MG63 (cell line): ENCODE results near the gene SETD6. TPM values are rescaled to one million over a fixed set of nuclear protein-coding genes. Genes with fewer than 3 reads are reported as not detected.

Experiments used
- DNase-seq: peaks from one replicate; pipeline ENCODE4 v3.0.0-alpha.2; 2020
- H3K27me3 ChIP-seq: fragments of 250-450 bp; sonication (Bioruptor Pico); 2 replicates; pipeline ENCODE4 v1.5.1; 2020; ENCODE audit warnings: mild to moderate bottlenecking, moderate library complexity
- H3K36me3 ChIP-seq: fragments of 250-450 bp; sonication (Bioruptor Pico); 2 replicates; pipeline ENCODE4 v1.5.1; 2020; ENCODE audit warnings: mild to moderate bottlenecking, moderate library complexity
- H3K4me3 ChIP-seq: fragments of 250-450 bp; sonication (Bioruptor Pico); 2 replicates; pipeline ENCODE4 v1.5.1; 2020; ENCODE audit warnings: mild to moderate bottlenecking, moderate library complexity
- H3K9me3 ChIP-seq: fragments of 250-450 bp; sonication (Bioruptor Pico); 2 replicates; pipeline ENCODE4 v1.5.1; 2020; ENCODE audit warnings: mild to moderate bottlenecking, moderate library complexity
- total RNA-seq: library from RNA; depleted of rRNA; stranded (reverse); fragments of >200 nt; shearing (Covaris generic); gene quantifications from 2 replicates; pipeline ENCODE4 v1.2.3, GENCODE V29; 2014; ENCODE audit warnings: low replicate concordance

Gene SETD6
- total RNA-seq, 1 experiment from 2014 or later, result 37.2 TPM

DNA sequence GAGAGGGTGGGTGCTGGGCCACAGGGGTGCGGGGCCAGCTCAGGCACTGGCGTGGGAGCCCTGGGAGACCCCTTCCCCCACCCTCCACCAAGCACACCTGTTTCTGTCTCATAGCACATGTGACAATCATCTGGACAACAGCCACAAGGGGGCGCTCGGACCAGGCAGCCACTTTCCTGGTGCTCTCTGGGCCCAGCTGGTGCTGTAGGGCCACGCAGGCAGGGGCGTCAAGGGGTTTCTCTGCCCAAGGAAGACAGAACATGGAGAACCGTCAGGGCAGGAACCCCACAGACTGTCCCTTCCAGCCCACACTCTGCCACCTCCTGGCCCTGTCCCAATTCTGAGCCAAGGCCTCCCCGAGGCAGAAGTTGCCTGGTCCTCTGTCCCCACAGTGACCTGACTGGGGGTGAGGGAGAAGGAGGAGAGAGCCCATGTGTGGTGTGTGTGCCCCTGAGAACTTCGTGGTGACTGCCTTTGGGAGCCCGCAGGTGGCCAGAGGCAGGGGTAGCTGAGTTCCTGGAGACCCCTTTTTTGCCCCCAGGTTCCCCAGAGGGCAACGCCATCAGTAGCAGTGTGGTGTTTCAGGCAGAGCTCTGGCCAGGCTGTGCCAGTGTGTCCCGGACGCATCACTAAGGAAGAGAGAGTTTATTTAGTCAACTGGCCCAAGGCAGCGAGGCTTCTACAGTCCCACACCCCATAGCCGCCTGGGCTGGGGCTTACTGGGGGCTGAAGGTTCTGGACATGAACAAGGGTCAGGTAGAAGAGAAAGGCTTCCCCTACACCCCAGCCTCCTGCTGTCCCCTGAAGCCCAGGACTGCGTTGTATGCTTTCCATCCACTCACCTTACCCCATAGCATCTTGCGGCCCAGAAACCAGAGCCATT, 3.1 kb upstream of the SETD6 start:
- H3K36me3 ChIP-seq, result peaks cover 23% of the 10 kb centered on the region

DNA sequence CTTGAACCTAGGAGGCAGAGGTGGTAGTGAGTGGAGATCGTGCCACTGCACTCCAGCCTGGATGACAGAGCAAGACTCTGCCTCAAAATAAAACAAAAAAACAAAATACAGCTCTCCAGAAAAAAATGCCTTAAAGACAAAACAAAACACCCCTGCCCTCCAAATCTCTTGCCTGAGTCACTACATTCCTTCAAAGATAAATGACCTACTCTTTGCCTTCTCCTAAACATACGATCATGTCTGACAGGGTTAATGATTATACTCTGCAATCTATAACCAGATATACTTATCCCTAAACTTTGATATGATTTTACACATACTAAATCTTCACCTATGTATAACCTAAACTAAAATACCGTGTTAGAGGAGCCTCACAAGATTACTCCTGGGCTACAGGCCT, 1.4 kb upstream of the SETD6 start:
- Histone ChIP-seq H3K4me3 (peak overlapping the region; percentile 96), H3K9me3 (no peaks in the 10 kb centered on the region), H3K36me3 (peaks cover 40% of the 10 kb centered on the region), H3K27me3 (no peaks in the 10 kb centered on the region)
- DNase-seq, result no peak

More for the DNA sequence above, 3.1 kb upstream of the SETD6 start:
- Histone ChIP-seq H3K9me3 (no peaks in the 10 kb centered on the region), H3K4me3 (no peak overlapping the region), H3K27me3 (no peaks in the 10 kb centered on the region)
- peak; percentile 81 for DNase-seq

DNA sequence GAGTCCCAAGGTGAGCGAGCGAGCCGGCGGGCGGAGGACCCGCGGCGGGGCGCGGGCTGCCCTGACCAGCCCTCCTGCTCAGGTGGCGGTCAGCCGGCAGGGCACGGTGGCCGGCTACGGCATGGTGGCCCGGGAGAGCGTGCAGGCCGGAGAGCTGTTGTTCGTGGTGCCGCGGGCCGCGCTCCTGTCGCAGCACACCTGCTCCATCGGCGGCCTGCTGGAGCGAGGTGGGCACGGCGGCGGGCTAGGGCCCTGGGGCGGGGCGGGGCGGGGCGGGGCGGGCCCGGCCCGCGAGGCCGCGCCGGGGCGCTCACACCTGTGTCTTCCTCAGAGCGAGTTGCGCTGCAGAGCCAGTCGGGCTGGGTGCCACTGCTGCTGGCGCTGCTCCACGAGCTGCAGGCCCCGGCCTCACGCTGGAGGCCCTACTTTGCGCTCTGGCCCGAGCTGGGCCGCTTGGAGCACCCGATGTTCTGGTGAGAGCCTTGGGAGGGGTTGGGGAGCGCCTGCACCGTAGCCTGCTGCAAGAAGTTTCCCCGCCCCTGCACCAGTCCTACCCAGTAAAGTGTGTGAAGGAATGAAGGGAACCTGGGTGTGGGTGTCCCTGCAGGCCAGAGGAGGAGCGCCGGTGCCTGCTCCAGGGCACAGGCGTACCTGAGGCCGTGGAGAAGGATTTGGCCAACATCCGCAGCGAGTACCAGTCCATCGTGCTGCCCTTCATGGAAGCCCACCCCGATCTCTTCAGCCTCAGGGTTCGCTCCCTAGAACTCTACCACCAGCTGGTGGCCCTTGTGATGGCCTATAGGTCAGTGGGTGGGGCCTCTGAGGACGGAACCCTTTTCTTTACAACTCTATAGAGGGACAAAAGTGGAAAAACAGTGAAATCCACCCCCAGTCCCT, 802 bp downstream of the SETD6 start:
- H3K27me3 ChIP-seq, result no peaks in the 10 kb centered on the region
- peak overlapping the region; percentile 96 for H3K4me3 ChIP-seq
- peaks cover 63% of the 10 kb centered on the region for H3K36me3 ChIP-seq
- peak; percentile 66 for DNase-seq
- H3K9me3 ChIP-seq, result no peaks in the 10 kb centered on the region

DNA sequence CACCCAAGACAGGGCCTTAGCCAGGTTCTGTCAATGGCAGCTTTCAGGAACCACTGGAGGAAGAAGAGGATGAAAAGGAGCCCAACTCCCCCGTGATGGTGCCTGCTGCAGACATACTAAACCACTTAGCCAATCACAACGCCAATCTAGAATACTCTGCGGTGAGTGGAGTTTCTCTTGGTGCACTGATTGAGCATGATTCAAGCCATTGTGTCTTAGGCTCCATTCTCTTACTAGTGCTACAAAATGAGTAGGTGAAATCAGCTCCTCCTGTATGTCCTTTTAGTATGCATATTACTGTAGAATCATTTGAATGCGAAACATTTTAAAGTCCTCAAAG, 1.4 kb downstream of the SETD6 start:
- DNase-seq, result no peak
- Histone ChIP-seq H3K4me3 (peak overlapping the region; percentile 96), H3K36me3 (peaks cover 69% of the 10 kb centered on the region)

DNA sequence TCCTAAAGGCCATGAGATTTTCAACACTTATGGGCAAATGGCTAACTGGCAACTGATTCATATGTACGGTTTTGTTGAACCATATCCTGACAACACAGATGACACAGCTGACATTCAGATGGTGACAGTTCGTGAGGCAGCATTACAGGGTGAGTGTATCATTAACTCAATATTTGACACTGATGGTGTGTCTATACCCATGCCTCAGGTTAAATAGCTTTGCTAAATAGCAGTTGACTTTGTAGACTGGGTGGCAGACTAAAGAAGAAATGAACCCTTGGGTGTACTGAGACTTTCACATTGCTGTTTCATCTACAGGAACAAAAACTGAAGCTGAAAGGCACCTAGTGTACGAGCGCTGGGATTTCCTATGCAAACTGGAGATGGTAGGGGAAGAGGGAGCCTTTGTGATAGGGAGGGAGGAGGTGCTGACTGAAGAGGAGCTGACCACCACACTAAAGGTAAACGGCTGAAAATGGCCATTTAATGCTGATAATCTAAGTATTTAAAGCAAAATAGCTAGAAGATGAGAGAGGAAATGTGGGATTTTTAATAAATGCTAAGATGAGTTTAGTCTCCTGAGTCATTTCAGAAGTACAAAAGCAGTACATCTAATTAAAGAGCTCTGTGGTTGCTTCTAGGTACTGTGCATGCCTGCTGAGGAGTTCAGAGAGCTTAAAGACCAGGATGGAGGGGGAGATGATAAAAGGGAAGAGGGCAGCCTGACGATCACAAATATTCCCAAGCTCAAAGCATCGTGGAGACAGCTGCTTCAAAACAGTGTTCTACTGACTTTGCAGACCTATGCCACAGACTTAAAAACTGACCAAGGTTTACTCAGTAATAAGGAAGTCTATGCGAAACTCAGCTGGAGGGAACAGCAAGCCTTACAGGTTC, 3.0 kb downstream of the SETD6 start:
- H3K9me3 ChIP-seq, result no peaks in the 10 kb centered on the region
- DNase-seq, result no peak
- no peaks in the 10 kb centered on the region for H3K27me3 ChIP-seq
- no peak overlapping the region for H3K4me3 ChIP-seq
- H3K36me3 ChIP-seq, result peaks cover 81% of the 10 kb centered on the region

More for the DNA sequence above, 1.4 kb downstream of the SETD6 start:
- Histone ChIP-seq H3K27me3 (no peaks in the 10 kb centered on the region), H3K9me3 (no peaks in the 10 kb centered on the region)

DNA sequence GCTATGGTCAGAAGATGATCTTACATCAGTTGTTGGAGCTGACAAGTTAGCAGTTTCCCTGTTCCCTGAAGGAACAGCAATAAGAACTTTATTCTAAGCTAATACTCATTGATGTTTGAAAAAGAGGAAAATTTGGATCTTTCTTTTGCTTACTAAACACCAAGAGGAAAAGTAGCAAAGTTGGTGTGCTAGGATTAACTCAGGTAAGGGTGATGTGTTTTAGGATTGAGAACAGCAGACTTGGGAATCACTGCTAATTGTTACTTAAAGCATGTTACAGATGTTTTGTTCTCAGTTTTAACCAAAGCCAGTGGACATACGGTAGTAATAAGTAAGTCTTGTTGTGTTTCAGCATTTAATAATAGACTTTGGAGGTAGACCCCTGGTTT, 3.7 kb downstream of the SETD6 start:
- no peak overlapping the region for H3K4me3 ChIP-seq
- DNase-seq, result no peak
- no peaks in the 10 kb centered on the region for H3K9me3 ChIP-seq
- H3K36me3 ChIP-seq, result peaks cover 88% of the 10 kb centered on the region
- H3K27me3 ChIP-seq, result no peaks in the 10 kb centered on the region

GRCh38 chr16:58519707-58520106, 4.4 kb downstream of the SETD6 start:
- DNase-seq, result no peak
- Histone ChIP-seq H3K4me3 (no peak overlapping the region), H3K9me3 (no peaks in the 10 kb centered on the region), H3K27me3 (no peaks in the 10 kb centered on the region), H3K36me3 (peaks cover 95% of the 10 kb centered on the region)

- H3K36me3 ChIP-seq, result peaks cover 99% of the 10 kb centered on the region
- no peaks in the 10 kb centered on the region for H3K27me3 ChIP-seq
- no peak for DNase-seq
- no peaks in the 10 kb centered on the region for H3K9me3 ChIP-seq
- H3K4me3 ChIP-seq, result no peak overlapping the region
Measured at GRCh38 chr16:58530179-58530578, 14.9 kb downstream of the SETD6 start.

GRCh38 chr16:58532414-58532813, 17.1 kb downstream of the SETD6 start:
- Histone ChIP-seq H3K27me3 (no peaks in the 10 kb centered on the region), H3K4me3 (no peak overlapping the region), H3K9me3 (no peaks in the 10 kb centered on the region), H3K36me3 (peaks cover 97% of the 10 kb centered on the region)
- no peak for DNase-seq

DNA sequence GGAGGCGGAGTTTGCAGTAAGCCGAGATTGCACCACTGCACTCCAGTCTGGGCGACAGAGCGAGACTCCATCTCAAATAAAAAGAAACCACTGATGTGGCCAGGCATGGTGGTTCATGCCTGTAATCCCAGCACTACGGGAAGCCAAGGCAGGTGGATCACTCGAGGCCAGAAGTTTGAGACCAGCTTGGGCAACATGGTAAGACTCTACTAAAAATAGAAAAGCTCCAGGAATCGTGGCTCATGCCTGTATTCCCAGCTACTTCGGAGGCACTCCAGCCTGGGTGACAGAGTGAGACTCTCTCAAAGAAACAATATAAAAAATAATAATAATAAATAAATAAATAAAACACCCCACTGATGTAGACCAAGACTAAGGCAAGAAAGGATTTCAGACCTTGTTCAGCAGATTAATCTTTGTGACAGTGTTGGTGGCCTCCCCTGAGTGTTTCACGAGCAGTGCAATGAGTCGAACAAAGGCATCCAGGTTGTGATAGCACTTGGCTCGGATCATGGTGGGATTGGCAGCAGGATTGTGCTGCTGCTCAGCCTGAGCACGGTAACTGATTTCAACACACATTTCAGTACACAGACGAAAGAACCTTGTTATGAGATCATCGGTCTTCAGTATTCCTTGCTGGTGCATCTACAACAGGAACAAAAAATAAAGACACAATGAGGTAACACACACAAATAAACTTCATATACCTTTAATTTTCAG, 18.6 kb downstream of the SETD6 start:
- peak; percentile 32 for DNase-seq

DNA sequence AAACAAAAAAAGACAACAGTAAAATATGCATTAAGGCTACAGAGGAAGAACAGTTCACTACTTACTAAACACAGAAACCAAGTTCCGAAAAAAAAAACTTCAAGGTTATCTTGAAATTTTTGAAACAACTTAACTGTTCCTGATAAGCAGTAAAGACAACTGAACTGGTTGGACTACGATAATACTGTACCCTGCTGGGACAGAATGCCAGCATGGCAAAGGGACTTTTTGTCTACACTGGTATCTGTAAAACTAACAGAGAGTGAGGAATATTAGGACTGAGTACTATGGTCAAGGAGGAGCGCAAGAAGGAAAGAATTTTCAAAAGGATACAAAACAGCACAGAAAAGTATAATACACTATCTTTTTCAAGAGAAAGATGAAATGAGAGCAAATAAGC, 19.8 kb downstream of the SETD6 start:
- no peaks in the 10 kb centered on the region for H3K27me3 ChIP-seq
- H3K36me3 ChIP-seq, result peaks cover 98% of the 10 kb centered on the region
- no peaks in the 10 kb centered on the region for H3K9me3 ChIP-seq
- H3K4me3 ChIP-seq, result no peak overlapping the region
- no peak for DNase-seq

More for the DNA sequence above, 18.6 kb downstream of the SETD6 start:
- Histone ChIP-seq H3K27me3 (no peaks in the 10 kb centered on the region), H3K9me3 (no peaks in the 10 kb centered on the region), H3K36me3 (peaks cover 97% of the 10 kb centered on the region), H3K4me3 (no peak overlapping the region)

- Histone ChIP-seq H3K9me3 (no peaks in the 10 kb centered on the region), H3K27me3 (no peaks in the 10 kb centered on the region), H3K4me3 (no peak overlapping the region), H3K36me3 (peaks cover 98% of the 10 kb centered on the region)
- DNase-seq, result no peak
Measured at GRCh38 chr16:58536278-58536677, 21.0 kb downstream of the SETD6 start.

GRCh38 chr16:58537124-58537906, 22.0 kb downstream of the SETD6 start:
- no peak for DNase-seq
- H3K27me3 ChIP-seq, result no peaks in the 10 kb centered on the region
- no peak overlapping the region for H3K4me3 ChIP-seq
- H3K36me3 ChIP-seq, result peaks cover 98% of the 10 kb centered on the region
- H3K9me3 ChIP-seq, result no peaks in the 10 kb centered on the region

GRCh38 chr16:58541711-58542110, 26.4 kb downstream of the SETD6 start:
- Histone ChIP-seq H3K4me3 (no peak overlapping the region), H3K36me3 (peaks cover 98% of the 10 kb centered on the region), H3K27me3 (no peaks in the 10 kb centered on the region), H3K9me3 (no peaks in the 10 kb centered on the region)
- no peak for DNase-seq

DNA sequence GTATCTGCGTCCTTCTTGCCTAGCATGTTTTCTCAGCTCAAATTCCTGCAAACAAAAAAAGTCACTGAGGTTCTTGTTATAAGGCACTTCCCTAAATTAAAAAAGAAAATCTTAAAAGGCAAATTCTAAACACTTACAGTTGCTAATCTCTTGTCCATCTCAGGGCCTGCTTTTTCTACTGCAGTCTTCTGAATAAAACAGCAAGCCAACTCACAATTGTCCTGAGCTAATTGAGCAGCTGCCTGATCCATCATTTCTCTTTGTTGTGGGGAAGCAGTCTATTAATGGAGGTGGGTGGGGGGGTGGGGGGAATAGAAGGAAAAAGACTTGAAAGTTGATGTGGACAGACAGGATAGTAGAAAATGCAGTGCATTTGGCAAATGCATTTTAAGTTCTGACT, 27.0 kb downstream of the SETD6 start:
- no peak overlapping the region for H3K4me3 ChIP-seq
- H3K27me3 ChIP-seq, result no peaks in the 10 kb centered on the region
- H3K36me3 ChIP-seq, result peaks cover 98% of the 10 kb centered on the region
- DNase-seq, result no peak
- no peaks in the 10 kb centered on the region for H3K9me3 ChIP-seq
